ENCODE results near the gene DLG2.

DLG2 gene

GRCh38 chr11:84105148-84105547 lies 1522.0 kb downstream of the DLG2 start:
- H3K4me1 ChIP-seq (ENCODE audit: control insufficient read depth, insufficient read depth, low read length) = peaks cover 22% of the 10 kb centered on the region
- no peak overlapping the region for H3K4me3 ChIP-seq (ENCODE audit: insufficient read depth, low read depth, low read length)
- no peaks in the 10 kb centered on the region for H3K27me3 ChIP-seq (ENCODE audit: control insufficient read depth, insufficient read depth, low read length, poor library complexity, severe bottlenecking)
- no peak overlapping the region for H3K27ac ChIP-seq (ENCODE audit: insufficient read depth, low read depth, low read length, poor library complexity, severe bottlenecking)
- 91 to 100% methylated on average over 2 to 3 of the region's 3 CpGs for WGBS, 2 experiments
- no peaks in the 10 kb centered on the region for H3K9me3 ChIP-seq (ENCODE audit: control insufficient read depth, low read length)
- H3K36me3 ChIP-seq (ENCODE audit: control insufficient read depth, insufficient read depth, low read length) = no peaks in the 10 kb centered on the region

GRCh38 chr11:84103096-84103495 lies 1524.0 kb downstream of the DLG2 start:
- Histone ChIP-seq H3K27me3 (ENCODE audit: control insufficient read depth, insufficient read depth, low read length, poor library complexity, severe bottlenecking) (no peaks in the 10 kb centered on the region), H3K4me1 (ENCODE audit: control insufficient read depth, insufficient read depth, low read length) (peaks cover 22% of the 10 kb centered on the region), H3K9me3 (ENCODE audit: control insufficient read depth, low read length) (no peaks in the 10 kb centered on the region), H3K4me3 (ENCODE audit: insufficient read depth, low read depth, low read length) (no peak overlapping the region), H3K27ac (ENCODE audit: insufficient read depth, low read depth, low read length, poor library complexity, severe bottlenecking) (peak overlapping the region; percentile 50), H3K36me3 (ENCODE audit: control insufficient read depth, insufficient read depth, low read length) (no peaks in the 10 kb centered on the region)
- WGBS, 2 experiments = 24 to 34% methylated on average over 1 of the region's 1 CpG

GRCh38 chr11:84097186-84097585 lies 1530.0 kb downstream of the DLG2 start:
- Histone ChIP-seq H3K4me1 (ENCODE audit: control insufficient read depth, insufficient read depth, low read length) (peaks cover 4% of the 10 kb centered on the region), H3K36me3 (ENCODE audit: control insufficient read depth, insufficient read depth, low read length) (no peaks in the 10 kb centered on the region), H3K4me3 (ENCODE audit: insufficient read depth, low read depth, low read length) (no peak overlapping the region), H3K27ac (ENCODE audit: insufficient read depth, low read depth, low read length, poor library complexity, severe bottlenecking) (no peak overlapping the region), H3K27me3 (ENCODE audit: control insufficient read depth, insufficient read depth, low read length, poor library complexity, severe bottlenecking) (no peaks in the 10 kb centered on the region), H3K9me3 (ENCODE audit: control insufficient read depth, low read length) (no peaks in the 10 kb centered on the region)
- WGBS, 2 experiments = 75 to 80% methylated on average over 3 of the region's 3 CpGs

GRCh38 chr11:84091212-84091986 lies 1535.7 kb downstream of the DLG2 start:
- 89 to 91% methylated on average over 7 of the region's 7 CpGs for WGBS, 2 experiments
- no peaks in the 10 kb centered on the region for H3K27me3 ChIP-seq (ENCODE audit: control insufficient read depth, insufficient read depth, low read length, poor library complexity, severe bottlenecking)
- H3K27ac ChIP-seq (ENCODE audit: insufficient read depth, low read depth, low read length, poor library complexity, severe bottlenecking) = no peak overlapping the region
- H3K4me1 ChIP-seq (ENCODE audit: control insufficient read depth, insufficient read depth, low read length) = no peaks in the 10 kb centered on the region
- H3K36me3 ChIP-seq (ENCODE audit: control insufficient read depth, insufficient read depth, low read length) = no peaks in the 10 kb centered on the region
- no peak overlapping the region for H3K4me3 ChIP-seq (ENCODE audit: insufficient read depth, low read depth, low read length)
- H3K9me3 ChIP-seq (ENCODE audit: control insufficient read depth, low read length) = no peaks in the 10 kb centered on the region

- Histone ChIP-seq H3K27ac (ENCODE audit: insufficient read depth, low read depth, low read length, poor library complexity, severe bottlenecking) (no peak overlapping the region), H3K36me3 (ENCODE audit: control insufficient read depth, insufficient read depth, low read length) (no peaks in the 10 kb centered on the region), H3K27me3 (ENCODE audit: control insufficient read depth, insufficient read depth, low read length, poor library complexity, severe bottlenecking) (no peaks in the 10 kb centered on the region), H3K9me3 (ENCODE audit: control insufficient read depth, low read length) (no peaks in the 10 kb centered on the region), H3K4me1 (ENCODE audit: control insufficient read depth, insufficient read depth, low read length) (no peaks in the 10 kb centered on the region), H3K4me3 (ENCODE audit: insufficient read depth, low read depth, low read length) (no peak overlapping the region)
- 82 to 86% methylated on average over 4 to 5 of the region's 5 CpGs for WGBS, 2 experiments
Observed at GRCh38 chr11:84089072-84090057, 1537.8 kb downstream of the DLG2 start.

GRCh38 chr11:84071851-84072250 lies 1555.3 kb downstream of the DLG2 start:
- Histone ChIP-seq H3K27ac (ENCODE audit: insufficient read depth, low read depth, low read length, poor library complexity, severe bottlenecking) (no peak overlapping the region), H3K9me3 (ENCODE audit: control insufficient read depth, low read length) (no peaks in the 10 kb centered on the region), H3K4me3 (ENCODE audit: insufficient read depth, low read depth, low read length) (no peak overlapping the region), H3K27me3 (ENCODE audit: control insufficient read depth, insufficient read depth, low read length, poor library complexity, severe bottlenecking) (no peaks in the 10 kb centered on the region), H3K36me3 (ENCODE audit: control insufficient read depth, insufficient read depth, low read length) (no peaks in the 10 kb centered on the region), H3K4me1 (ENCODE audit: control insufficient read depth, insufficient read depth, low read length) (no peaks in the 10 kb centered on the region)
- WGBS, 2 experiments = 92 to 100% methylated on average over 2 of the region's 2 CpGs

GRCh38 chr11:84069048-84069447 lies 1558.1 kb downstream of the DLG2 start:
- Histone ChIP-seq H3K9me3 (ENCODE audit: control insufficient read depth, low read length) (no peaks in the 10 kb centered on the region), H3K36me3 (ENCODE audit: control insufficient read depth, insufficient read depth, low read length) (no peaks in the 10 kb centered on the region), H3K27me3 (ENCODE audit: control insufficient read depth, insufficient read depth, low read length, poor library complexity, severe bottlenecking) (no peaks in the 10 kb centered on the region), H3K27ac (ENCODE audit: insufficient read depth, low read depth, low read length, poor library complexity, severe bottlenecking) (no peak overlapping the region), H3K4me3 (ENCODE audit: insufficient read depth, low read depth, low read length) (no peak overlapping the region), H3K4me1 (ENCODE audit: control insufficient read depth, insufficient read depth, low read length) (no peaks in the 10 kb centered on the region)
- 88 to 100% methylated on average over 1 of the region's 1 CpG for WGBS, 2 experiments

GRCh38 chr11:84061726-84062125 lies 1565.4 kb downstream of the DLG2 start:
- 89% methylated on average over 1 of the region's 1 CpG; no CpG with 5 or more reads in 1 of the 2 experiments for WGBS, 2 experiments
- Histone ChIP-seq H3K27ac (ENCODE audit: insufficient read depth, low read depth, low read length, poor library complexity, severe bottlenecking) (no peak overlapping the region), H3K9me3 (ENCODE audit: control insufficient read depth, low read length) (no peaks in the 10 kb centered on the region), H3K27me3 (ENCODE audit: control insufficient read depth, insufficient read depth, low read length, poor library complexity, severe bottlenecking) (no peaks in the 10 kb centered on the region), H3K4me3 (ENCODE audit: insufficient read depth, low read depth, low read length) (no peak overlapping the region), H3K36me3 (ENCODE audit: control insufficient read depth, insufficient read depth, low read length) (no peaks in the 10 kb centered on the region), H3K4me1 (ENCODE audit: control insufficient read depth, insufficient read depth, low read length) (no peaks in the 10 kb centered on the region)

GRCh38 chr11:84056653-84057376 lies 1570.3 kb downstream of the DLG2 start:
- no peaks in the 10 kb centered on the region for H3K36me3 ChIP-seq (ENCODE audit: control insufficient read depth, insufficient read depth, low read length)
- WGBS, 2 experiments = 91 to 94% methylated on average over 6 of the region's 6 CpGs

GRCh38 chr11:84045146-84045545 lies 1582.0 kb downstream of the DLG2 start:
- Histone ChIP-seq H3K27me3 (ENCODE audit: control insufficient read depth, insufficient read depth, low read length, poor library complexity, severe bottlenecking) (no peaks in the 10 kb centered on the region), H3K4me1 (ENCODE audit: control insufficient read depth, insufficient read depth, low read length) (no peaks in the 10 kb centered on the region), H3K4me3 (ENCODE audit: insufficient read depth, low read depth, low read length) (no peak overlapping the region), H3K36me3 (ENCODE audit: control insufficient read depth, insufficient read depth, low read length) (no peaks in the 10 kb centered on the region), H3K9me3 (ENCODE audit: control insufficient read depth, low read length) (no peaks in the 10 kb centered on the region), H3K27ac (ENCODE audit: insufficient read depth, low read depth, low read length, poor library complexity, severe bottlenecking) (no peak overlapping the region)

More at GRCh38 chr11:84056653-84057376, 1570.3 kb downstream of the DLG2 start:
- Histone ChIP-seq H3K9me3 (ENCODE audit: control insufficient read depth, low read length) (no peaks in the 10 kb centered on the region), H3K4me1 (ENCODE audit: control insufficient read depth, insufficient read depth, low read length) (no peaks in the 10 kb centered on the region), H3K4me3 (ENCODE audit: insufficient read depth, low read depth, low read length) (no peak overlapping the region), H3K27me3 (ENCODE audit: control insufficient read depth, insufficient read depth, low read length, poor library complexity, severe bottlenecking) (no peaks in the 10 kb centered on the region), H3K27ac (ENCODE audit: insufficient read depth, low read depth, low read length, poor library complexity, severe bottlenecking) (no peak overlapping the region)
